Fibroblast of mammary gland (primary cell): ENCODE data around the gene SLC9A2.
A peak's percentile ranks its signal among the peaks of the same experiment; 100 is the strongest.

Source experiments
- DNase-seq: peaks from one replicate; pipeline ENCODE4 v3.0.0-alpha.2; 2010; ENCODE audit warnings: low read depth
- H3K4me3 ChIP-seq: 2 replicates; pipeline ENCODE4 v1.5.1; 2011; ENCODE audit warnings: low read depth, mild to moderate bottlenecking, low read length, moderate library complexity; ENCODE audit not compliant: control insufficient read depth
- CTCF ChIP-seq: conservative IDR thresholded peaks from 2 replicates; pipeline ENCODE4 v1.5.1; 2011; ENCODE audit warnings: low read depth, low read length, inconsistent platforms; ENCODE audit not compliant: control insufficient read depth, insufficient read depth

The SLC9A2 gene

DNA sequence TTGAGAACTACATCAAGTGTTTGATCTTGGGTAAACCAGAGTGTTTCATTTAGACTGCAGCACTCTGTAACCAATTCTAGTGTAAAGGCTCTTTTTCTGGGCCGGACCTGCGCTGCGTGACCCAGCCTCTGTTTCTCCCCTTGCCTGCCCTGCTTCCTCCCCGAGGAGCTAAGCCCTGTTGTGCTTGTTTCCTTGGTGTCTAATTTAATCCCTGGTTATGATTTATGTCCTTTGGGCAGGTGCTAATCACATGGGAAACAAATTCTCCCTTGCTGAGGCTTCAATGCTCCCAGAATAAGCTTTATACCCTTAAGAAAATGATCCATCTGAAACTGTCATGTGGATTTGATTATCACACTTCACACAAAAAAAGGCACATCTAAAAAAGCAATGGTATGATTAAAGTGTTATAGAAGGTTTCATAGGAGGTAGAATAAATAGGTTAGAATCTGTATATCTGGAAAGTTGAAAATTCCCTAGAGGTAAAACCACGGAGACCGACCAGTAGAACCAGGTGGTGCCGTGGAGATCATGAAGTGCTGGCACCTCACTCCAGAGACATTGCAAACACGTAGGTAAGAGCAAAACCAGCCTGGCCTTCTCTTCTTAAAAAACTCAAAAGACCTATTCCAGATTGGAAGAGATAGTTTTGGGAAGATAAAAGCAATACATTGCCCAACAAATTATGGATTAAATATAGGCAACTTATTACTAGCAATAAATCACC, 31.0 kb upstream of the SLC9A2 start:
- no peak for TF ChIP-seq CTCF
- DNase-seq: no peak
- no peak overlapping the region for H3K4me3 ChIP-seq

- no peak overlapping the region for H3K4me3 ChIP-seq
- no peak for TF ChIP-seq CTCF
- no peak for DNase-seq
Measured at GRCh38 chr2:102589444-102589843, 29.9 kb upstream of the SLC9A2 start.

DNA sequence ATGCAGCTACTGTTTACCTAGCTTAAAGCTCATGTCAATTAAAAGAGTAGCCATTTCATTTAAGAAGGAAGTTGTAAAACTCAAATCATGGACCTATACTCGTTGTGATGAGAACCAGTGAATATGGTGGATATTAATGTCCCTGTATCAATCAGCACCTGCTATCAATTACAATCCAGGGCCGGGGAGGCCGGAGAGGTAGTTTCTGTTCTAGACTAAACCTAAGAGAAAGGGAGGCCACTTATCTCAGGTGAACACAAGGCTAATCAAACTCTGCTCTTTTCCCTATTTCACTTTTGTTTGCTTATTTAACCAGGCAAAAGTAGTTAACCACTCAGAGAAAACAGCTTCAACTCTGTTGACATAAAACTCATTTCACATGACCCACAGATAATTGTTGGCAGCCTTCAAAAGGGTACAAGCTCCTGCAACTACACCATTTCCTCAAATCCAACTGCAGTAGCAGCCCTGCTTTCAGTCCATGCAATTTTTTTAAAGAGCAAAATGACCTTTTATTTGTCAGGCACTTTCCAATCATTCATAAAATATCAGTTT, 27.8 kb upstream of the SLC9A2 start:
- H3K4me3 ChIP-seq: no peak overlapping the region
- no peak for TF ChIP-seq CTCF
- no peak for DNase-seq

- H3K4me3 ChIP-seq: no peak overlapping the region
- TF ChIP-seq CTCF: peak; percentile 56
- peak; percentile 17 for DNase-seq
Measured at GRCh38 chr2:102592601-102593000, 26.8 kb upstream of the SLC9A2 start.

- no peak overlapping the region for H3K4me3 ChIP-seq
Measured at GRCh38 chr2:102593516-102593915, 25.8 kb upstream of the SLC9A2 start.

GRCh38 chr2:102594445-102595016, 24.8 kb upstream of the SLC9A2 start:
- TF ChIP-seq CTCF: no peak
- H3K4me3 ChIP-seq: no peak overlapping the region
- no peak for DNase-seq

More at GRCh38 chr2:102593516-102593915, 25.8 kb upstream of the SLC9A2 start:
- TF ChIP-seq CTCF: no peak
- no peak for DNase-seq
